ENCODE measurements around the gene C2orf68.

GRCh38 chr2:85560812-85561279, 51.0 kb downstream of the C2orf68 start:
- TF ChIP-seq CTCF (IDR thresholded peaks at IDR 0.05) (no peak), POLR2A (IDR thresholded peaks at IDR 0.05) (no peak)
